MM.1S (cell line): ENCODE measurements around the gene TKFC.

Experiments used
- DNase-seq: peaks from one replicate; pipeline ENCODE4 v3.0.0-alpha.2; 2015
- H2AFZ ChIP-seq: fragments of 300-600 bp; sonication (generic); 2 replicates; pipeline ENCODE4 v1.6.0; 2016; ENCODE audit warnings: antibody characterized with exemption, low read length
- H3F3A ChIP-seq: fragments of 300-600 bp; sonication (generic); 2 replicates; pipeline ENCODE4 v1.6.1; 2016; ENCODE audit warnings: mild to moderate bottlenecking, antibody characterized with exemption, low read length, moderate library complexity, mixed read lengths; ENCODE audit not compliant: insufficient read depth
- H3K27ac ChIP-seq: fragments of 300-600 bp; sonication (generic); 2 replicates; pipeline ENCODE4 v1.5.1; 2016; ENCODE audit warnings: mild to moderate bottlenecking, low read length
- H3K27me3 ChIP-seq: fragments of 300-600 bp; sonication (generic); replicated peaks from 2 replicates; pipeline ENCODE4 v1.6.0; 2016; ENCODE audit warnings: low read length; ENCODE audit not compliant: insufficient read depth
- H3K36me3 ChIP-seq: fragments of 300-600 bp; sonication (generic); replicated peaks from 2 replicates; pipeline ENCODE4 v1.6.1; 2016; ENCODE audit warnings: mild to moderate bottlenecking, low read length, mixed read lengths; ENCODE audit not compliant: insufficient read depth
- H3K4me1 ChIP-seq: fragments of 300-600 bp; sonication (generic); 2 replicates; pipeline ENCODE4 v1.6.1; 2016; ENCODE audit warnings: low read length, mixed read lengths
- H3K4me2 ChIP-seq: fragments of 300-600 bp; sonication (generic); 2 replicates; pipeline ENCODE4 v1.6.0; 2016; ENCODE audit warnings: low read depth, low read length
- H3K4me3 ChIP-seq: fragments of 300-600 bp; sonication (generic); 2 replicates; pipeline ENCODE4 v1.5.1; 2016; ENCODE audit warnings: low read length, mixed read lengths
- H3K79me2 ChIP-seq: fragments of 300-600 bp; sonication (generic); 2 replicates; pipeline ENCODE4 v1.6.1; 2016; ENCODE audit warnings: mixed run types, low read length, mixed read lengths
- H3K9ac ChIP-seq: fragments of 300-600 bp; sonication (generic); 2 replicates; pipeline ENCODE4 v1.6.1; 2016; ENCODE audit warnings: low read length, mixed read lengths
- H3K9me2 ChIP-seq: fragments of 300-600 bp; sonication (generic); replicated peaks from 2 replicates; pipeline ENCODE4 v1.6.1; 2016; ENCODE audit warnings: mild to moderate bottlenecking, low read length, mixed read lengths; ENCODE audit not compliant: insufficient read depth
- H3K9me3 ChIP-seq: fragments of 300-600 bp; sonication (generic); replicated peaks from 2 replicates; pipeline ENCODE4 v1.6.1; 2016; ENCODE audit warnings: mild to moderate bottlenecking, low read length, mixed read lengths; ENCODE audit not compliant: insufficient read depth
- H4K20me1 ChIP-seq: fragments of 300-600 bp; sonication (generic); 2 replicates; pipeline ENCODE4 v1.6.1; 2016; ENCODE audit warnings: mild to moderate bottlenecking, low read length, moderate library complexity, mixed read lengths; ENCODE audit not compliant: insufficient read depth
- EZH2 ChIP-seq: fragments of 300-600 bp; sonication (generic); optimal IDR thresholded peaks from 2 replicates; pipeline ENCODE3; 2017; ENCODE audit warnings: low read depth, mild to moderate bottlenecking, antibody characterized with exemption, low read length, mixed read lengths
- EZH2phosphoT487 ChIP-seq: fragments of 300-600 bp; sonication (generic); IDR thresholded peaks from 2 replicates; pipeline ENCODE4 v1.6.1; 2018; ENCODE audit warnings: antibody characterized with exemption, low read length
- TF ChIP-seq, protein P1 (sequence below): fragments of 300-600 bp; sonication (generic); IDR thresholded peaks from 2 replicates; pipeline ENCODE4 v1.5.1; 2016; ENCODE audit warnings: antibody characterized with exemption, low read length, mixed read lengths

TKFC gene

GRCh38 chr11:61392981-61393595 lies 60.1 kb downstream of the TKFC start:
- H3K4me3 ChIP-seq, result peak overlapping the region; percentile 74
- H3K27ac ChIP-seq, result no peak overlapping the region; the same call in 1 of the 2 replicates
- H4K20me1 ChIP-seq, result no peaks in the 10 kb centered on the region
- no peaks in the 10 kb centered on the region for H3K27me3 ChIP-seq
- H3K4me1 ChIP-seq, result peaks cover 4% of the 10 kb centered on the region; the same call in 1 of the 2 replicates
- DNase-seq, result peak; percentile 34
- no peaks in the 10 kb centered on the region for H3K9me3 ChIP-seq
- H3K9ac ChIP-seq, result peak overlapping the region; percentile 64
- no peaks in the 10 kb centered on the region for H3K36me3 ChIP-seq
- peaks cover 9% of the 10 kb centered on the region; the same call in 1 of the 2 replicates for H3F3A ChIP-seq
- 0 out of 2 replicates have a peak, but pooled peaks cover 7% of the 10 kb centered on the region for H3K79me2 ChIP-seq
- peak overlapping the region; percentile 95 for H2AFZ ChIP-seq
- H3K9me2 ChIP-seq, result no peaks in the 10 kb centered on the region
- peak overlapping the region; percentile 73 for H3K4me2 ChIP-seq
- no peak for TF ChIP-seq EZH2phosphoT487
- no peak for TF ChIP-seq EZH2
- TF ChIP-seq, protein P1, sequence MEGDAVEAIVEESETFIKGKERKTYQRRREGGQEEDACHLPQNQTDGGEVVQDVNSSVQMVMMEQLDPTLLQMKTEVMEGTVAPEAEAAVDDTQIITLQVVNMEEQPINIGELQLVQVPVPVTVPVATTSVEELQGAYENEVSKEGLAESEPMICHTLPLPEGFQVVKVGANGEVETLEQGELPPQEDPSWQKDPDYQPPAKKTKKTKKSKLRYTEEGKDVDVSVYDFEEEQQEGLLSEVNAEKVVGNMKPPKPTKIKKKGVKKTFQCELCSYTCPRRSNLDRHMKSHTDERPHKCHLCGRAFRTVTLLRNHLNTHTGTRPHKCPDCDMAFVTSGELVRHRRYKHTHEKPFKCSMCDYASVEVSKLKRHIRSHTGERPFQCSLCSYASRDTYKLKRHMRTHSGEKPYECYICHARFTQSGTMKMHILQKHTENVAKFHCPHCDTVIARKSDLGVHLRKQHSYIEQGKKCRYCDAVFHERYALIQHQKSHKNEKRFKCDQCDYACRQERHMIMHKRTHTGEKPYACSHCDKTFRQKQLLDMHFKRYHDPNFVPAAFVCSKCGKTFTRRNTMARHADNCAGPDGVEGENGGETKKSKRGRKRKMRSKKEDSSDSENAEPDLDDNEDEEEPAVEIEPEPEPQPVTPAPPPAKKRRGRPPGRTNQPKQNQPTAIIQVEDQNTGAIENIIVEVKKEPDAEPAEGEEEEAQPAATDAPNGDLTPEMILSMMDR, result peak; percentile 33; the same call in 1 of the 2 replicates
